Dendritic cell treated with granulocyte-macrophage colony-stimulating factor and Interleukin-4, amounts not matched to agents 40 ng/mL and 50 ng/mL, for 4 days (primary cell): ENCODE results near the gene PLSCR2.

Experiments used
- H3K27ac Mint-ChIP-seq: one replicate; pipeline ENCODE4 v1.8.0; 2022; ENCODE audit warnings: mild to moderate bottlenecking, mixed read lengths
- H3K27me3 Mint-ChIP-seq: one replicate; pipeline ENCODE4 v1.8.0; 2022; ENCODE audit warnings: mild to moderate bottlenecking, mixed read lengths
- H3K36me3 Mint-ChIP-seq: one replicate; pipeline ENCODE4 v1.8.0; 2022; ENCODE audit warnings: low read depth, mixed read lengths
- H3K4me1 Mint-ChIP-seq: one replicate; pipeline ENCODE4 v1.8.0; 2022; ENCODE audit warnings: low read depth, mixed read lengths
- H3K4me3 Mint-ChIP-seq: one replicate; pipeline ENCODE4 v1.8.0; 2022; ENCODE audit warnings: mild to moderate bottlenecking, moderate library complexity, mixed read lengths
- H3K9me3 Mint-ChIP-seq: one replicate; pipeline ENCODE4 v1.8.0; 2022; ENCODE audit warnings: mixed read lengths
- intact Hi-C: fragments of 100-400 bp; cut with micrococcal nuclease; formaldehyde crosslinking; loops from one replicate; pipeline ENCODE4 v1.15.0; 2022

The PLSCR2 gene, protein sequence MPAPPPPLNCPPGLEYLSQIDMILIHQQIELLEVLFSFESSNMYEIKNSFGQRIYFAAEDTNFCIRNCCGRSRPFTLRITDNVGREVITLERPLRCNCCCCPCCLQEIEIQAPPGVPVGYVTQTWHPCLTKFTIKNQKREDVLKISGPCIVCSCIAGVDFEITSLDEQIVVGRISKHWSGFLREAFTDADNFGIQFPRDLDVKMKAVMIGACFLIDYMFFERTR

GRCh38 chr3:146469150-146470017 is at the start of gene PLSCR2:
TSS of gene PLSCR2 (minus strand) at chr3:146469561. CDS start at chr3:146459904, 9,657 bp downstream.
- peaks cover 6% of the 10 kb centered on the region for H3K36me3 Mint-ChIP-seq
- no peaks in the 10 kb centered on the region for H3K9me3 Mint-ChIP-seq
- H3K4me1 Mint-ChIP-seq, result peaks cover 9% of the 10 kb centered on the region
- H3K27me3 Mint-ChIP-seq, result peaks cover 3% of the 10 kb centered on the region
- peak within 1 kb of the TSS; percentile 92 for H3K27ac Mint-ChIP-seq
- intact Hi-C loops, result loop anchor here (2.0 kb wide), 1 partner anchor 75 kb away; the partner anchor contains the start of gene PLSCR1
- H3K4me3 Mint-ChIP-seq, result peak within 1 kb of the TSS; percentile 89

DNA sequence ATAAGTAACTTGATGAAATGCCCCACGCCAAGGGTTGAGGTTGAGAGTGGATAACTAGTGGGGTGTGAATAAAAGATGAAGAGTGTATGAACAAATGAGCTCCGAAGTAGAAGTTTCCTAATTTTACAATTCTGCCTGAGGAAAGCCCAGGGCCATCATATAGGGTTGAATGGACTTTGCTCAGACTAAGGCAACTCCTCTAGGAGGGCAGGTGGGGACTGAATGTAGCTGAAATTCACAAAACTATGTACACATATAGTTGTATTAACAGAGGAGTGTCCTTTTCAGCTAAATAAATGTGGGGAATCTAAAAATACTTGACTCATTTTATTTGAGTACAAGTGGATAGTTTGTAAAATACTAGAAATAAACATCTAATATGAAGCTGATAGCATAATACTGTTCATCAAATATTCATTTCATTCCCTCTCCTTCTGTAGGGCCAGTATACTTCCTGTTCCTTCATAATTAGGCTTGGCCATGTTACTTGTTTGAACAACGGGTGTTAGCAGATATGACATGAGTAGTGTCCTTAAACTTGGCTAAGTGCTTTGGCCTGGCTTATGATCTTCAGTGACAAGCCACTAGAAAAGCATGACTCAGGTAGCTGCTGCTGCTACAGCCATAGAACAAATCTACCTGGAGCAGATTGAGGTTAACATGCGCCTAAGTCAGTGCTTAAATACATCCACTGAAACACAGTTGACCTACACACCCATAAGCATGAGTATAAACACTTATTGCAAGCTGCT is 48.5 kb upstream of the PLSCR2 start:
- Mint-ChIP-seq H3K36me3 (peaks cover 53% of the 10 kb centered on the region), H3K4me3 (no peak overlapping the region), H3K9me3 (no peaks in the 10 kb centered on the region), H3K4me1 (peaks cover 20% of the 10 kb centered on the region), H3K27ac (peak overlapping the region; percentile 50), H3K27me3 (no peaks in the 10 kb centered on the region)
- intact Hi-C loops, result no loop called here

- H3K36me3 Mint-ChIP-seq, result peaks cover 38% of the 10 kb centered on the region
- H3K4me1 Mint-ChIP-seq, result peaks cover 31% of the 10 kb centered on the region
- intact Hi-C loops, result no loop called here
- no peak overlapping the region for H3K4me3 Mint-ChIP-seq
- no peaks in the 10 kb centered on the region for H3K27me3 Mint-ChIP-seq
- peak overlapping the region; percentile 47 for H3K27ac Mint-ChIP-seq
- no peaks in the 10 kb centered on the region for H3K9me3 Mint-ChIP-seq
Observed at GRCh38 chr3:146513386-146514051, 44.2 kb upstream of the PLSCR2 start.

DNA sequence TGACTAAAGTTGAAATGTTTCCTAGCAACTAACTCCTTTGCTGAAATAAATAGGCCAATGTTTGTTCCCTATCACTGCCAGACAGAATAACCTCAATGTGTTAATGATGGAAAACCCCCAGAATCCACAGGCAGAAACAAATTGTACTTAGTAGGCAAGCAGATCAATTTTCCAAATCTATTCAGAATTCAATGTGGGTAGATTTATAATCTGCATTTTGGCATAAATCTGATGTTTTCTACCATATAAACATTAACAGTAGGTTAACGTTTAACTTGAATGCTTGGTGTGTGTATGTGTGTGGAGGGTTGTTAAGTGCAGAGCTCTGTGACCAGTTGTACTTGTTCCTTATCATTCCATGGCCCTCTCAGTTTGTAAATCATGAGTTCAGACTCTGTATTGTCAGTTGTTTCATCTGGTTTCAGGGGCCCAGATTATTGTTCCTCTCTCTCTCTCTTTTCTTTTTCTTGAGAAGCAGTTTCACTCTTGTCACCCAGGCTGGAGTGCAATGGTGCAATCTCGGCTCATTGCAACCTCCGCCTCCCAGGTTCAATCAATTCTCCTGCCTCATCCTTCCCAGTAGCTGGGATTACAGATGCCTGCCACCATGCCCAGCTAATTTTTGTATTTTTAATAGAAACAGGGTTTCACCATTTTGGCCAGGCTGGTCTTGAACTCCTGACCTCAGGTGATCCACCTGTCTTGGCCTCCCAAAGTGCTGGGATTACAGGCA is 42.2 kb upstream of the PLSCR2 start:
- intact Hi-C loops, result no loop called here
- H3K4me3 Mint-ChIP-seq, result no peak overlapping the region
- H3K27me3 Mint-ChIP-seq, result no peaks in the 10 kb centered on the region
- H3K27ac Mint-ChIP-seq, result no peak overlapping the region
- H3K36me3 Mint-ChIP-seq, result peaks cover 37% of the 10 kb centered on the region
- no peaks in the 10 kb centered on the region for H3K9me3 Mint-ChIP-seq
- H3K4me1 Mint-ChIP-seq, result peaks cover 43% of the 10 kb centered on the region

- H3K36me3 Mint-ChIP-seq, result peaks cover 7% of the 10 kb centered on the region
- no peaks in the 10 kb centered on the region for H3K27me3 Mint-ChIP-seq
- peak overlapping the region; percentile 73 for H3K27ac Mint-ChIP-seq
- intact Hi-C loops, result no loop called here
- peaks cover 57% of the 10 kb centered on the region for H3K4me1 Mint-ChIP-seq
- H3K4me3 Mint-ChIP-seq, result no peak overlapping the region
- H3K9me3 Mint-ChIP-seq, result peaks cover 5% of the 10 kb centered on the region
Observed at GRCh38 chr3:146507331-146508120, 38.2 kb upstream of the PLSCR2 start.

- Mint-ChIP-seq H3K4me3 (no peak overlapping the region), H3K36me3 (no peaks in the 10 kb centered on the region), H3K9me3 (peaks cover 8% of the 10 kb centered on the region), H3K27ac (no peak overlapping the region), H3K27me3 (no peaks in the 10 kb centered on the region), H3K4me1 (peaks cover 57% of the 10 kb centered on the region)
- intact Hi-C loops, result no loop called here
Observed at GRCh38 chr3:146505516-146505915, 36.2 kb upstream of the PLSCR2 start.

DNA sequence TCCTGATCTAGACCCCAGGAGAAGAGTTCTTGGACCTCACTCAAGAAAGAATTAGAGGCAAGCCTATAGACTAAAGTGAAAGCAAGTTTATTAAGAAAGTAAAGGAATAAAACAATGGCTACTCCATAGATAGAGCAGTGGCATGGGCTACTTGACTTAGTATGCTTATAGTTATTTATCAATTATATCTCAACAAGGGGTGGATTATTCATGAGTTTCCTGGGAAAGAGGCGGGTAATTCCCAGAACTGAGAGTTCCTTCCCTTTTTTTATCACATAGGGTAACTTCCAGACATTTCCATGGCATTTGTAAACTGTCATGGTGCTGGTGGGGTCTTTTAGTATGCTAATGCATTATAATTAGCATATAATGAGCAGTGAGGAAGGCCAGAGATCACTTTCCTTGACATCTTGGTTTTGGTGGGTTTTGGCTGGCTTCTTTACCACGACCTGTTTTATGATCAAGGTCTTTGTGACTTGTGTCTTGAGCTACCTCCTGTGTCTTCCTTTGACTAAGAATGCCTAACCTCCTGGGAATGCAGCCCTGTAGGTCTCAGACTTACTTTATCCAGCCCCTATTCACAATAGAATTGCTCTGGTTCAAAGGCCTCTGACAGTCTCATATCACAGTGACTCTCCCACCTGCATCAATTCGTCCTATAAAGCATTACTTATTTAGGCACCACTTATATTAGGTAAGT is 35.3 kb upstream of the PLSCR2 start:
- intact Hi-C loops, result no loop called here
- H3K4me1 Mint-ChIP-seq, result peaks cover 49% of the 10 kb centered on the region
- H3K27me3 Mint-ChIP-seq, result no peaks in the 10 kb centered on the region
- no peaks in the 10 kb centered on the region for H3K36me3 Mint-ChIP-seq
- H3K9me3 Mint-ChIP-seq, result peaks cover 8% of the 10 kb centered on the region
- no peak overlapping the region for H3K4me3 Mint-ChIP-seq
- peak overlapping the region; percentile 80 for H3K27ac Mint-ChIP-seq

DNA sequence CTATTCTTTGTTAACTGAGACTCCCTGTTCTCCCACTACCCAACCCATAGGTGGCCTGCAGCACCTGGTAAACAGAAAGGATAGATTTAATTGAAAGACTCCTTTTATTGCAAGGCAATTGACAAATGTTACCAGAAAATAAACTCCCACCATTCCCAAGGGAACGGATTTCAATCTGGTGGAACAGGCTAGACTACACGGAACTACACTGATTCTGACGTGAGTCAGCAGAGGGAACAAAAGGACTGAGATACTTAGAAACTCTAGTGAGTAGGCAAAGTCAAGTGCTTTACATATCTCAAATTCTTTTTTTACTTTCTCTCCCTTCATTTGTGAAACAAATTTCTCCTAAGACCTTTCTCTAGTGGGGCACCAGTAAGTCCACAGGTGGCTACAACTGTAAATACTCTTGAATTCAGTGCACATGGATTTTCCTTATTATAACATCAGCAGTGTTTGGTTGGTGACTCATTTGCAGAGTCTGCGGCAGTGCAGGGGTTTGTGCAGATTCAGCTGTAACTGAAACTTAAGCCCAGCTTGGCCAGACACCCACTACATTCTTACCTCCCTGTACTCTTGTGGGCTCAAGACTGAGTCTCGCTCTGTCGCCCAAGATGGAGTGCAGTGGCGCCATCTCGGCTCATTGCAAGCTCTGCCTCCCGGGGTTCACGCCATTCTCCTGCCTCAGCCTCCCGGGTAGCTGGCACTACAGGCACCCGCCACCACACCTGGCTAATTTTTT is 34.3 kb upstream of the PLSCR2 start:
- peaks cover 8% of the 10 kb centered on the region for H3K9me3 Mint-ChIP-seq
- intact Hi-C loops, result no loop called here
- no peaks in the 10 kb centered on the region for H3K27me3 Mint-ChIP-seq
- peaks cover 49% of the 10 kb centered on the region for H3K4me1 Mint-ChIP-seq
- peak overlapping the region; percentile 80 for H3K27ac Mint-ChIP-seq
- no peaks in the 10 kb centered on the region for H3K36me3 Mint-ChIP-seq
- H3K4me3 Mint-ChIP-seq, result no peak overlapping the region

- peaks cover 8% of the 10 kb centered on the region for H3K9me3 Mint-ChIP-seq
Observed at GRCh38 chr3:146502887-146503460, 33.6 kb upstream of the PLSCR2 start.

DNA sequence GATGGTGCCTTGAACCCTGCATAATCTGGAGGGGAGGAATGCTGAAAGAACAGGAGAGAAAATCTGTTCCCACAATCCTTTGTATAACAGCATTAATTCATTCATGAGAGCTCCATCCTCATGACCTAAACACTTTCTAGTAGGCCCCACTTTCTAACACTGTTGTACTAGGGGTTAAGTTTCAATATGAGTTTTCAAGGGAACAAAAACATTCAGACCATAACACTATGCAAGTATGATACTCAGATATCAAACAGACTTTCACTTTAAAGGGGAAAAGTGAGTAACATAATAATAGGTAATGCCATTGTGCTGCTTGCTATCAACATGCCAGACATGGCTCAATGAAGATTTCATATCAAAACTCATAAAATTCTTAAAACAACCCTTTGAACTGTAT is 32.4 kb upstream of the PLSCR2 start:
- Mint-ChIP-seq H3K27me3 (no peaks in the 10 kb centered on the region), H3K4me1 (peaks cover 33% of the 10 kb centered on the region), H3K9me3 (peaks cover 16% of the 10 kb centered on the region), H3K4me3 (no peak overlapping the region), H3K27ac (no peak overlapping the region), H3K36me3 (no peaks in the 10 kb centered on the region)
- intact Hi-C loops, result no loop called here

More at GRCh38 chr3:146502887-146503460, 33.6 kb upstream of the PLSCR2 start:
- intact Hi-C loops, result no loop called here
- peak overlapping the region; percentile 80 for H3K27ac Mint-ChIP-seq
- peaks cover 44% of the 10 kb centered on the region for H3K4me1 Mint-ChIP-seq
- no peak overlapping the region for H3K4me3 Mint-ChIP-seq
- no peaks in the 10 kb centered on the region for H3K27me3 Mint-ChIP-seq
- H3K36me3 Mint-ChIP-seq, result no peaks in the 10 kb centered on the region

DNA sequence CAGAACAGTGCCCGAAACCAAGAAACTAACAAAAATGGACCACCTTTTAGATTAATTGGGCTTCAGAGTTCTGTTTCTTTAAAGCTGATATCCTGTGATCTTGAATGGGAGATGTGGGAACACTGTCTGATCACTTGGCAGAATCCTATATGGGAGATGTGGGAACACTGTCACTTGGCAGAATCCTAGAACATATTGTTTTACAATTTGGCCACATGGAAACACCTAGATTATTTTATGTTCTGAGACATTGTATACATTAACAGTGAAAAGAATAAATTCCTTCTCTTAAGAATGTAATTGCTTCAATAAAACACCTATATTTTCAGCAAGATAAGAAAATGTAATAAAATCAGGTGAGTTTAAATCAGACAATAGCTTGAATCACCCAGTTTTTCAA is 30.3 kb upstream of the PLSCR2 start:
- intact Hi-C loops, result no loop called here
- Mint-ChIP-seq H3K4me3 (no peak overlapping the region), H3K4me1 (peaks cover 23% of the 10 kb centered on the region), H3K36me3 (no peaks in the 10 kb centered on the region), H3K27me3 (no peaks in the 10 kb centered on the region), H3K27ac (no peak overlapping the region), H3K9me3 (peaks cover 16% of the 10 kb centered on the region)
